Neural progenitor cell (in vitro differentiated cells): Measurements from ENCODE around the gene HSPA4.

ENCODE experiments used
- CTCF ChIP-seq: fragments of 200-600 bp; sonication (generic); IDR thresholded peaks from 2 replicates; pipeline ENCODE4 v1.5.1; 2017; ENCODE audit warnings: antibody characterized with exemption, mild to moderate bottlenecking
- EZH2 ChIP-seq: fragments of 200-600 bp; sonication (generic); IDR thresholded peaks from 2 replicates; pipeline ENCODE4 v1.6.1; 2017; ENCODE audit warnings: antibody characterized with exemption, mild to moderate bottlenecking, moderate library complexity

- no peak for TF ChIP-seq CTCF
- no peak for TF ChIP-seq EZH2
Measured at GRCh38 chr5:133128066-133128465, 76.3 kb downstream of the HSPA4 start.
